C4-2B (cell line): ENCODE data around the gene SPTLC3.

Experiments used
- H3K27ac ChIP-seq: fragments of 450-650 bp; 2 replicates; pipeline ENCODE4 v1.5.1; 2017
- CTCF ChIP-seq: fragments of 450-650 bp; conservative IDR thresholded peaks from 2 replicates; pipeline ENCODE4 v1.5.1; 2017; ENCODE audit warnings: mild to moderate bottlenecking
- ZFX ChIP-seq: fragments of 450-650 bp; IDR thresholded peaks from 2 replicates; pipeline ENCODE4 v1.6.1; 2017

SPTLC3 gene

GRCh38 chr20:13007596-13007995 lies 1.2 kb upstream of the SPTLC3 start:
- no peak for TF ChIP-seq ZFX
- TF ChIP-seq CTCF: no peak
- H3K27ac ChIP-seq: no peak overlapping the region

DNA sequence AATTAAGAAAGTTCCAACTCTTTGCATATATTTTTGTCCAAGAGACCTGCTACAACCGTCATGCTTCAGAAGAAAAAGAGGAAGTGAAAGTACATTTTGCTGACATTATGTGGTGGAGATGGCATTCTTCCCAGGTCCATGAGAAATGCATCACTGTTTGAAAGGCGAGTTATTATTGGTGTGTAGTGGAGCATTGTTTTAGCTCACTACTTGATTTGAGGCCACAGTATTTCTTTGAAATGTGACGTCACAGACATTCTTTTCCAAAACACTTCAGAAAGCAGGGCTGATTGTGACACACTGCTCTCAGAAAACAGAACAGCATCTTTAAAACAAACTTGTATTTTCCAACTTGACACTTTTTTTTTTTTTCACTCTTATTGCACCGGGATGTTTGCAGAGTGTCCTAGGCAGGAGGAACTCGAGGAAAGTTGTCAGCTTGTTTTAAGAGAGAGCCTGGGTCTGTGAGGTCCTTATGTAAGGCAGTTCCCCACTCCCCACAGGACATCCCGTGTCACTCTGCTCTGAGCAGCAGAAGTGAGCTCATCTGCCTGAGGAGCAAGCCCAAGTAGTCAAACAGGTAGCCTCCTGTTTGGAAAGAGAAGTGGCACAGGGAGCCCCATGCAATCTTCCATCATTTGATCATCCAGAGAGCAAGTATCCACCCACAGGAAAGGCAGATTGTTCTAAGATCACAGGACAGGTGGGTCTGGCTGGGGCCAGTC lies 1.1 kb downstream of the SPTLC3 start:
- peak overlapping the region; percentile 14; the same call in 1 of the 2 replicates for H3K27ac ChIP-seq
- TF ChIP-seq CTCF: no peak
- TF ChIP-seq ZFX: no peak

DNA sequence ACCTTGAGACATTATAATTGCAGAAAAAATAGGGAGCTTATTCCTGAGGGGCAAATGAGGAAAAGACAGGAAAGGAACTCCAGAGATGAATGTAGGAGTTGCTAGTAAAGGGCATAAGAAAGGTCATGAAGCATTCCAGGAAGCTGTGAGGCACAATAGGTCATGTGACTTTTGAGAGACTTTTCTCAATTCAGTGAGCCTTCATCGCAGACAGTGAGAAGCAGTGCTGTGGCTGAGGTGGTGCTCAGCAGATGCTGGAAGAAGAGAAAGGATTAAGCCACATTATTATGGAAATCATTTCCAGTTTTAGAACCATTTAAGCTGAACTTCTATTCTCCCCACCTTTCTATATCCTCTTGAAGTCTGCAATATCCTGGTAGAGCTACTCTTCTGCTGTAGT lies 4.1 kb downstream of the SPTLC3 start:
- TF ChIP-seq ZFX (no peak), CTCF (no peak)

GRCh38 chr20:13013411-13013810 lies 4.6 kb downstream of the SPTLC3 start:
- TF ChIP-seq CTCF (no peak), ZFX (no peak)
- H3K27ac ChIP-seq: no peak overlapping the region

More for the DNA sequence above, 4.1 kb downstream of the SPTLC3 start:
- H3K27ac ChIP-seq: no peak overlapping the region

DNA sequence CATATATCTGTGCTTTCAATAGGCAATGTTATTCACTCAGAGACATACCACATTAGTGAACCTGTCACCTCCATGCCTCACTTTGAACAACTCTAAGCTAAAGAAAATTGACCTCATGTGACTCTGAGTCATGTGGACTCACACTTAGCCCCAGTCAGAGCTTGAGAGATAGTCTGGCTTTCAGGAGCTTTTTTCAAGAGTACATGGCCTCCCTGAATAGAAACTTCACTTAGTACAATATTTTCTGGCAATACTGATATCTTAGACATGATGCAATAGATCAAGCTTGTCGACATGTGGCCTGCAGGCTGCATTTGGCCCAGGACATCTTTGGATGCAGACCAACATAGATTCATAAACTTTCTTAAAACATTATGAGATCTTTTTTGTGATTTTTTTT lies 8.5 kb downstream of the SPTLC3 start:
- H3K27ac ChIP-seq: no peak overlapping the region
- TF ChIP-seq CTCF: no peak
- no peak for TF ChIP-seq ZFX

DNA sequence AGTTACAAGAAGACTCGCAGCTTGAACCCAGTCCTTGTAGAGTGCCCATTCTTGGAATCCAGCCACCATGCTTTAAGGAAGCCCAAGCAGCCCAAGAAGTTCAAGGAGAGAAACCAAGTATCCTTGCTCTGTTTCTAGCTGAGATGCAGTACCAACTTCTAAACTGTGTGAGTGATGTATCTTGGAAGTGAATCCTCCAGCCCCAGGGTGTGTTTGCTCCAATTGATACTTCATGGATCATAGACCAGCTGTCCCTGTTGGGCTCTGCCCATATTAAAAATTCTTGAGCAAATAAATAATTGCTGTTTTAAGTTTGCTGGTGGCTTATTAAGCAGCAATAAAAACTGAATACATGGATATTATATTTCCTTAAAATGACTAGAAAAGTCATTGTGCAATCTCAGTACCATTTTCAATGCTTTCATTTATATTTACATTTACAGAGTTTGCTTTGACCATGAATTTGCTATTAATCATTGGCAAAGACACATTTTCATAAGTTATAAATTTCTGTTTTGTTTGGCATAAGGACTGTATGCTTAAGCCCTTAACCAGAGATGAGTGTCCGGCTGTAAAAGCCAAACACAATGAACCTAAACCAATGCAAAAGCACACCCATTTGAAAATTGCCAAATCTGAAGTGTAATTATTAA lies 9.2 kb downstream of the SPTLC3 start:
- no peak overlapping the region for H3K27ac ChIP-seq
- no peak for TF ChIP-seq CTCF
- no peak for TF ChIP-seq ZFX

- no peak overlapping the region for H3K27ac ChIP-seq
These were observed 12.6 kb downstream of the SPTLC3 start for GRCh38 chr20:13021205-13021970.

More at GRCh38 chr20:13021205-13021970, 12.6 kb downstream of the SPTLC3 start:
- TF ChIP-seq ZFX (no peak), CTCF (no peak)
